AG09309 (cell line): ENCODE measurements around the gene RAD51B.

ENCODE experiments used
- DNase-seq: peaks from one replicate; pipeline ENCODE4 v3.0.0-alpha.2; 2010; ENCODE audit warnings: low read depth
- H3K4me3 ChIP-seq: 2 replicates; pipeline ENCODE4 v1.5.1; 2011; ENCODE audit warnings: mild to moderate bottlenecking, low read depth, low read length, moderate library complexity; ENCODE audit not compliant: control insufficient read depth
- CTCF ChIP-seq: IDR thresholded peaks from 2 replicates; pipeline ENCODE4 v1.5.1; 2011; ENCODE audit warnings: mild to moderate bottlenecking, low read depth, low read length, inconsistent platforms; ENCODE audit not compliant: insufficient read depth, control insufficient read depth; ENCODE audit errors: missing control alignments

Gene RAD51B

GRCh38 chr14:68192935-68193334, 373.4 kb downstream of the RAD51B start:
- H3K4me3 ChIP-seq = no peak overlapping the region
- no peak for DNase-seq
- TF ChIP-seq CTCF = no peak

GRCh38 chr14:68193970-68194681, 374.5 kb downstream of the RAD51B start:
- no peak for TF ChIP-seq CTCF
- H3K4me3 ChIP-seq = no peak overlapping the region
- no peak for DNase-seq

GRCh38 chr14:68195126-68195525, 375.5 kb downstream of the RAD51B start:
- DNase-seq = no peak
- no peak for TF ChIP-seq CTCF
- no peak overlapping the region for H3K4me3 ChIP-seq

GRCh38 chr14:68198713-68199495, 379.3 kb downstream of the RAD51B start:
- no peak for TF ChIP-seq CTCF
- H3K4me3 ChIP-seq = no peak overlapping the region
- DNase-seq = no peak

- TF ChIP-seq CTCF = no peak
- DNase-seq = no peak
- H3K4me3 ChIP-seq = no peak overlapping the region
These were observed 380.1 kb downstream of the RAD51B start for GRCh38 chr14:68199554-68200151.

- no peak overlapping the region for H3K4me3 ChIP-seq
- TF ChIP-seq CTCF = no peak
- no peak for DNase-seq
These were observed 384.3 kb downstream of the RAD51B start for GRCh38 chr14:68203871-68204270.
